Osteoblast (primary cell): Measurements from ENCODE around the gene CLEC19A. TPM values are rescaled to one million over a fixed set of nuclear protein-coding genes. Genes with fewer than 3 reads are reported as not detected.

Experiments used
- DNase-seq: peaks from one replicate; pipeline ENCODE4 v3.0.0; 2011; ENCODE audit warnings: low spot score, mixed read lengths; ENCODE audit not compliant: insufficient read length; ENCODE audit errors: missing footprints
- H2AFZ ChIP-seq: 2 replicates; pipeline ENCODE4 v1.6.0; 2011; ENCODE audit warnings: mild to moderate bottlenecking, low read length
- H3K27ac ChIP-seq: 2 replicates; pipeline ENCODE4 v1.5.1; 2011; ENCODE audit warnings: mild to moderate bottlenecking, low read depth, low read length, moderate library complexity
- H3K27me3 ChIP-seq: 2 replicates; pipeline ENCODE4 v1.6.0; 2012; ENCODE audit warnings: mild to moderate bottlenecking, control low read depth, inconsistent platforms, low read length, moderate library complexity; ENCODE audit not compliant: insufficient read depth
- H3K36me3 ChIP-seq: 2 replicates; pipeline ENCODE4 v1.5.1; 2011; ENCODE audit warnings: mild to moderate bottlenecking, low read length, control low read depth, moderate library complexity; ENCODE audit not compliant: insufficient read depth
- H3K4me1 ChIP-seq: 2 replicates; pipeline ENCODE4 v1.5.1; 2011; ENCODE audit warnings: mild to moderate bottlenecking, low read length, control low read depth, moderate library complexity; ENCODE audit not compliant: insufficient read depth
- H3K4me2 ChIP-seq: 2 replicates; pipeline ENCODE4 v1.6.0; 2011; ENCODE audit warnings: mild to moderate bottlenecking, low read length; ENCODE audit not compliant: insufficient read depth
- H3K4me3 ChIP-seq: fragments of 200-600 bp; sonication (generic); 3 replicates; pipeline ENCODE4 v1.5.1; 2012; ENCODE audit warnings: mild to moderate bottlenecking, low read length, inconsistent platforms; ENCODE audit not compliant: insufficient read depth
- H3K79me2 ChIP-seq: 2 replicates; pipeline ENCODE4 v1.6.0; 2012; ENCODE audit warnings: mild to moderate bottlenecking, low read length, control low read depth, inconsistent platforms; ENCODE audit not compliant: insufficient read depth
- H3K9me3 ChIP-seq: 2 replicates; pipeline ENCODE4 v1.5.1; 2011; ENCODE audit warnings: low read depth, low read length, control low read depth
- H4K20me1 ChIP-seq: 2 replicates; pipeline ENCODE4 v1.6.0; 2012; ENCODE audit warnings: mild to moderate bottlenecking, low read length, control low read depth; ENCODE audit not compliant: insufficient read depth
- CTCF ChIP-seq: IDR thresholded peaks from 2 replicates; pipeline ENCODE4 v1.5.1; 2011; ENCODE audit warnings: mild to moderate bottlenecking, low read depth, low read length, moderate library complexity; ENCODE audit errors: extremely low read depth
- total RNA-seq: library from RNA; depleted of rRNA; stranded (reverse); fragments of >200 nt; gene quantifications from 2 replicates; pipeline ENCODE4 v1.2.3, GENCODE V29; 2012

CLEC19A gene
- total RNA-seq, 1 donor = not detected

- DNase-seq = no peak
- no peaks in the 10 kb centered on the region for H3K36me3 ChIP-seq
- H3K27ac ChIP-seq = no peak overlapping the region
- no peak overlapping the region for H3K4me3 ChIP-seq
- H3K27me3 ChIP-seq = no peaks in the 10 kb centered on the region
- H3K4me2 ChIP-seq = no peak overlapping the region
- H3K9me3 ChIP-seq = no peaks in the 10 kb centered on the region
- no peaks in the 10 kb centered on the region for H3K79me2 ChIP-seq
- H3K4me1 ChIP-seq = no peaks in the 10 kb centered on the region
- no peak overlapping the region for H2AFZ ChIP-seq
- H4K20me1 ChIP-seq = no peaks in the 10 kb centered on the region
- no peak for TF ChIP-seq CTCF
Measured at GRCh38 chr16:19348125-19348524, 62.6 kb downstream of the CLEC19A start.

GRCh38 chr16:19348578-19349315, 63.2 kb downstream of the CLEC19A start:
- Histone ChIP-seq H4K20me1 (no peaks in the 10 kb centered on the region), H3K27ac (no peak overlapping the region), H2AFZ (no peak overlapping the region), H3K27me3 (no peaks in the 10 kb centered on the region), H3K79me2 (no peaks in the 10 kb centered on the region), H3K4me3 (no peak overlapping the region), H3K9me3 (no peaks in the 10 kb centered on the region), H3K4me2 (no peak overlapping the region), H3K36me3 (no peaks in the 10 kb centered on the region), H3K4me1 (no peaks in the 10 kb centered on the region)
- TF ChIP-seq CTCF = no peak
- no peak for DNase-seq

GRCh38 chr16:19354371-19354770, 68.8 kb downstream of the CLEC19A start:
- Histone ChIP-seq H4K20me1 (no peaks in the 10 kb centered on the region), H3K9me3 (no peaks in the 10 kb centered on the region), H3K4me1 (no peaks in the 10 kb centered on the region), H3K4me2 (no peak overlapping the region), H3K27ac (no peak overlapping the region), H3K36me3 (no peaks in the 10 kb centered on the region), H3K79me2 (no peaks in the 10 kb centered on the region), H3K4me3 (no peak overlapping the region), H2AFZ (no peak overlapping the region), H3K27me3 (no peaks in the 10 kb centered on the region)
- no peak for TF ChIP-seq CTCF
- DNase-seq = no peak

GRCh38 chr16:19356024-19356952, 70.8 kb downstream of the CLEC19A start:
- Histone ChIP-seq H3K4me1 (no peaks in the 10 kb centered on the region), H3K4me3 (no peak overlapping the region), H3K27ac (no peak overlapping the region), H2AFZ (no peak overlapping the region), H4K20me1 (no peaks in the 10 kb centered on the region), H3K36me3 (no peaks in the 10 kb centered on the region), H3K9me3 (no peaks in the 10 kb centered on the region), H3K27me3 (no peaks in the 10 kb centered on the region), H3K79me2 (no peaks in the 10 kb centered on the region), H3K4me2 (no peak overlapping the region)
- DNase-seq = no peak
- TF ChIP-seq CTCF = no peak
